Uterus (tissue), 4 donors: Measurements from ENCODE around the gene SNX4. TPM values are rescaled to one million over a fixed set of nuclear protein-coding genes. Genes with fewer than 3 reads are reported as not detected.
"Not testable (repeated sequence)": the region's sequence is repeated elsewhere in the genome, so short reads cannot be mapped to it uniquely, and the experiment has no call there.

Experiments used
- DNase-seq, 2 donors: peaks; one replicate each; pipeline ENCODE4 v3.0.0-alpha.2; 2019 to 2020
- H3K27ac ChIP-seq, 2 donors: fragments of 200-600 bp; sonication (generic); 1 replicate in 1 of 2; 2 replicates in 1 of 2; pipeline ENCODE4 v1.5.1; 2016 to 2018
- H3K27me3 ChIP-seq, 2 donors: fragments of 200-600 bp; sonication (generic); one replicate each; pipeline ENCODE4 v1.5.1; 2018 to 2019; ENCODE audit warnings: control low read depth in 1 of 2
- H3K36me3 ChIP-seq, 2 donors: fragments of 200-600 bp; sonication (generic); one replicate each; pipeline ENCODE4 v1.5.1; 2019; ENCODE audit warnings: control low read depth in 1 of 2
- H3K4me1 ChIP-seq, 2 donors: fragments of 200-600 bp; sonication (generic); one replicate each; pipeline ENCODE4 v1.5.1; 2018 to 2019; ENCODE audit warnings: control low read depth in 1 of 2
- H3K4me3 ChIP-seq, 2 donors: fragments of 200-600 bp; sonication (generic); 1 replicate in 1 of 2; 2 replicates in 1 of 2; pipeline ENCODE4 v1.5.1; 2018 to 2019; ENCODE audit warnings: mild to moderate bottlenecking in 1 of 2
- H3K9me3 ChIP-seq, 2 donors: fragments of 200-600 bp; sonication (generic); one replicate each; pipeline ENCODE4 v1.5.1; 2019; ENCODE audit warnings: control low read depth in 1 of 2
- CTCF ChIP-seq, 4 experiments: fragments of 200-600 bp in 2 of 4; fragments of 450-650 bp in 2 of 4; sonication (generic) in 2 of 4; IDR thresholded peaks; one replicate each; pipeline ENCODE4 v1.5.1; 2016 to 2019; ENCODE audit warnings: antibody characterized with exemption in 4 of 4, mild to moderate bottlenecking in 2 of 4, moderate library complexity in 1 of 4
- POLR2A ChIP-seq, 2 donors: fragments of 450-650 bp; IDR thresholded peaks; one replicate each; pipeline ENCODE4 v1.6.1; 2016; ENCODE audit warnings: antibody characterized with exemption in 2 of 2, mild to moderate bottlenecking in 1 of 2, moderate library complexity in 1 of 2
- intact Hi-C: fragments of 100-400 bp; cut with DNase I; formaldehyde crosslinking; loops from one replicate; pipeline ENCODE4 v1.15.1; 2023; ENCODE audit warnings: low total_unique reads
- total RNA-seq, 4 donors: library from RNA; depleted of rRNA in 3 of 4; stranded (reverse); fragments of >200 nt in 3 of 4; gene quantifications; one replicate each; pipeline versions ENCODE4 v1.1.0 to v1.2.4, GENCODE V29; 2014 to 2023
- donor health status: DM: yes; HTN: yes; CAD: no.

Gene SNX4
- 10 to 100 TPM; 32.4 to 91.6 (median 58.2) TPM for total RNA-seq

GRCh38 chr3:125519678-125520562 lies at the start of gene SNX4:
Gene SNX4 (minus strand): TSS chr3:125520202. CDS start chr3:125520172, 30 bp downstream.
- peaks cover 0 to 16% of the 10 kb centered on the region in 2 donors for H3K4me1 ChIP-seq

GRCh38 chr3:125556314-125556713 lies 36.3 kb upstream of the SNX4 start:
- H3K4me3 ChIP-seq: no peak overlapping the region
- no peak for DNase-seq
- H3K27ac ChIP-seq: no peak overlapping the region
- no peaks in the 10 kb centered on the region for H3K36me3 ChIP-seq
- intact Hi-C loops: no loop called here
- no peaks in the 10 kb centered on the region for H3K9me3 ChIP-seq
- TF ChIP-seq CTCF (IDR thresholded peaks at IDR 0.05) (no peak), POLR2A (IDR thresholded peaks at IDR 0.05) (no peak)
- no peaks in the 10 kb centered on the region for H3K27me3 ChIP-seq
- no peaks in the 10 kb centered on the region for H3K4me1 ChIP-seq

More at GRCh38 chr3:125519678-125520562, at the start of gene SNX4:
- Histone ChIP-seq H3K4me3 (peak within 1 kb of the TSS; percentile 73 to 83), H3K9me3 (no peaks in the 10 kb centered on the region), H3K27ac (peak within 1 kb of the TSS; percentile 85 to 91), H3K36me3 (no peaks in the 10 kb centered on the region), H3K27me3 (no peaks in the 10 kb centered on the region)
- intact Hi-C loops: no loop called here
- peak; percentile 92 to 94 for DNase-seq
- peak; percentile 53 to 68 for TF ChIP-seq POLR2A (IDR thresholded peaks at IDR 0.05)
- TF ChIP-seq CTCF (IDR thresholded peaks at IDR 0.05): peak in 1 of 4 experiments; percentile 7

GRCh38 chr3:125552401-125552800 lies 32.4 kb upstream of the SNX4 start:
- intact Hi-C loops: no loop called here
- no peaks in the 10 kb centered on the region for H3K9me3 ChIP-seq
- DNase-seq: no peak
- H3K4me3 ChIP-seq: no peak overlapping the region
- H3K36me3 ChIP-seq: no peaks in the 10 kb centered on the region
- TF ChIP-seq POLR2A (IDR thresholded peaks at IDR 0.05): no peak
- TF ChIP-seq CTCF (IDR thresholded peaks at IDR 0.05): no peak
- no peaks in the 10 kb centered on the region for H3K27me3 ChIP-seq
- no peak overlapping the region for H3K27ac ChIP-seq
- no peaks in the 10 kb centered on the region for H3K4me1 ChIP-seq

GRCh38 chr3:125528920-125529319 lies 8.9 kb upstream of the SNX4 start:
- Histone ChIP-seq H3K9me3 (no peaks in the 10 kb centered on the region), H3K4me3 (no peak overlapping the region), H3K4me1 (no peaks in the 10 kb centered on the region), H3K36me3 (no peaks in the 10 kb centered on the region), H3K27ac (no peak overlapping the region), H3K27me3 (no peaks in the 10 kb centered on the region)
- TF ChIP-seq POLR2A (IDR thresholded peaks at IDR 0.05) (no peak), CTCF (IDR thresholded peaks at IDR 0.05) (no peak)
- intact Hi-C loops: no loop called here
- DNase-seq: no peak

- H3K27ac ChIP-seq: no peak overlapping the region
- DNase-seq: no peak
- intact Hi-C loops: no loop called here
- H3K9me3 ChIP-seq: no peaks in the 10 kb centered on the region
- H3K4me1 ChIP-seq: peaks cover 0 to 5% of the 10 kb centered on the region in 2 donors
- TF ChIP-seq POLR2A (IDR thresholded peaks at IDR 0.05): no peak
- TF ChIP-seq CTCF (IDR thresholded peaks at IDR 0.05): no peak
- H3K27me3 ChIP-seq: no peaks in the 10 kb centered on the region
- H3K36me3 ChIP-seq: no peaks in the 10 kb centered on the region
- no peak overlapping the region for H3K4me3 ChIP-seq
Observed at GRCh38 chr3:125525153-125525552, 5.2 kb upstream of the SNX4 start.

- Histone ChIP-seq H3K4me1 (peaks cover 0 to 16% of the 10 kb centered on the region in 2 donors), H3K4me3 (peak overlapping the region; percentile 73 to 83), H3K27ac (peak overlapping the region; percentile 85 to 91)
- H3K27me3 ChIP-seq, H3K9me3 ChIP-seq, H3K36me3 ChIP-seq, DNase-seq, intact Hi-C loops: not testable (repeated sequence)
Observed at GRCh38 chr3:125520563-125520919, 539 bp upstream of the SNX4 start.
